ENCODE results near the gene PSME3IP1. TPM values are rescaled to one million over a fixed set of nuclear protein-coding genes. Genes with fewer than 3 reads are reported as not detected.

The PSME3IP1 gene
- total and polyA plus RNA-seq, 9 of the 15 experiments (the other 6 are each of a cell fraction or from before 2014, with no cell fraction given) = 63.8 to 187 (median 142) TPM

GRCh38 chr16:57224651-57225335 is 39.0 kb upstream of the PSME3IP1 start:
- Histone ChIP-seq H3K27ac (ENCODE audit: extremely low read depth, low read depth, low read length) (no peak overlapping the region), H3K36me3 (ENCODE audit: control insufficient read depth, insufficient read depth, low read length) (peaks cover 83% of the 10 kb centered on the region), H4K20me1 (replicated peaks; ENCODE audit: control insufficient read depth, insufficient read depth, low read length) (no peaks in the 10 kb centered on the region), H3K4me1 (replicated peaks in 1 of 2; ENCODE audit: control insufficient read depth in 2 of 2, insufficient read depth in 2 of 2, low read length in 2 of 2) (no peaks in the 10 kb centered on the region), H3K9me3 (replicated peaks; ENCODE audit: control insufficient read depth, insufficient read depth, low read depth, low read length) (no peaks in the 10 kb centered on the region), H2AFZ (ENCODE audit: low read depth, low read length) (no peak overlapping the region), H3K9me1 (ENCODE audit: control insufficient read depth, insufficient read depth, low read length) (no peaks in the 10 kb centered on the region), H3K27me3 (ENCODE audit: control insufficient read depth in 2 of 2, insufficient read depth in 2 of 2, low read length in 2 of 2) (no peaks in the 10 kb centered on the region), H3K4me3 (no peak overlapping the region), H3K4me2 (ENCODE audit: insufficient read depth, low read length) (no peak overlapping the region), H3K79me2 (ENCODE audit: control insufficient read depth, insufficient read depth, low read length) (no peaks in the 10 kb centered on the region), H3K9ac (ENCODE audit: insufficient read depth in 1 of 2, low read depth in 2 of 2, low read length in 2 of 2) (no peak overlapping the region)
- intact Hi-C loops (cut with micrococcal nuclease) (no loop called here), in situ Hi-C loops (cut with MboI) (no loop called here)
- CTCF ChIA-PET (ENCODE audit: low intra/inter-chr PET ratio) = no interaction called here
- no TSS peak for BruUV-seq (replicated peaks)
- DNase-seq (ENCODE audit: extremely low read depth in 1 of 4, low spot score in 3 of 4) = no peak
- WGBS (ENCODE audit: insufficient coverage, low coverage, missing lambda C conversion rate) = 88% methylated on average over 6 of the region's 6 CpGs
- POLR2A ChIA-PET = interaction anchor here (0.6 to 1.3 kb wide), 2 partner anchors 15 to 39 kb away, joined by 3 to 4 read pairs; partner anchors contain the start of genes PSME3IP1 and RSPRY1
- no peak for ATAC-seq
- FAIRE-seq = no peak
- no peak for TF ChIP-seq MECOM (CRISPR knock-in tag; IDR thresholded peaks at IDR 0.05)
- TF ChIP-seq CBX2 (IDR thresholded peaks at IDR 0.05; ENCODE audit: insufficient read depth, low read length, poor library complexity, severe bottlenecking) = no peak
- TF ChIP-seq XRCC5 (IDR thresholded peaks at IDR 0.05; ENCODE audit: low read depth, low read length) = no peak
- no peak for TF ChIP-seq SRSF9 (IDR thresholded peaks at IDR 0.05; ENCODE audit: borderline replicate concordance, low read depth, low read length)
- TF ChIP-seq, protein P1, sequence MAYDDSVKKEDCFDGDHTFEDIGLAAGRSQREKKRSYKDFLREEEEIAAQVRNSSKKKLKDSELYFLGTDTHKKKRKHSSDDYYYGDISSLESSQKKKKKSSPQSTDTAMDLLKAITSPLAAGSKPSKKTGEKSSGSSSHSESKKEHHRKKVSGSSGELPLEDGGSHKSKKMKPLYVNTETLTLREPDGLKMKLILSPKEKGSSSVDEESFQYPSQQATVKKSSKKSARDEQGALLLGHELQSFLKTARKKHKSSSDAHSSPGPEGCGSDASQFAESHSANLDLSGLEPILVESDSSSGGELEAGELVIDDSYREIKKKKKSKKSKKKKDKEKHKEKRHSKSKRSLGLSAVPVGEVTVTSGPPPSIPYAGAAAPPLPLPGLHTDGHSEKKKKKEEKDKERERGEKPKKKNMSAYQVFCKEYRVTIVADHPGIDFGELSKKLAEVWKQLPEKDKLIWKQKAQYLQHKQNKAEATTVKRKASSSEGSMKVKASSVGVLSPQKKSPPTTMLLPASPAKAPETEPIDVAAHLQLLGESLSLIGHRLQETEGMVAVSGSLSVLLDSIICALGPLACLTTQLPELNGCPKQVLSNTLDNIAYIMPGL (CRISPR knock-in tag; IDR thresholded peaks at IDR 0.05) = no peak
- no peak for TF ChIP-seq ZBTB12 (CRISPR knock-in tag; IDR thresholded peaks at IDR 0.05)
- TF ChIP-seq MEF2D (tag; conservative IDR thresholded peaks at IDR 0.05; ENCODE audit: low read depth) = no peak
- TF ChIP-seq STAT5B (CRISPR knock-in tag; IDR thresholded peaks at IDR 0.05) = no peak
- no peak for TF ChIP-seq SPI1 (IDR thresholded peaks at IDR 0.05; ENCODE audit: borderline replicate concordance, low read depth, low read length)
- TF ChIP-seq HMG20B (CRISPR knock-in tag; IDR thresholded peaks at IDR 0.05) = no peak
- TF ChIP-seq, protein P2, sequence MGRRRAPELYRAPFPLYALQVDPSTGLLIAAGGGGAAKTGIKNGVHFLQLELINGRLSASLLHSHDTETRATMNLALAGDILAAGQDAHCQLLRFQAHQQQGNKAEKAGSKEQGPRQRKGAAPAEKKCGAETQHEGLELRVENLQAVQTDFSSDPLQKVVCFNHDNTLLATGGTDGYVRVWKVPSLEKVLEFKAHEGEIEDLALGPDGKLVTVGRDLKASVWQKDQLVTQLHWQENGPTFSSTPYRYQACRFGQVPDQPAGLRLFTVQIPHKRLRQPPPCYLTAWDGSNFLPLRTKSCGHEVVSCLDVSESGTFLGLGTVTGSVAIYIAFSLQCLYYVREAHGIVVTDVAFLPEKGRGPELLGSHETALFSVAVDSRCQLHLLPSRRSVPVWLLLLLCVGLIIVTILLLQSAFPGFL (CRISPR knock-in tag; IDR thresholded peaks at IDR 0.05) = no peak
- no peak for TF ChIP-seq C11orf30 (IDR thresholded peaks at IDR 0.05; ENCODE audit: low read depth)
- TF ChIP-seq ILK (tag; IDR thresholded peaks at IDR 0.05; ENCODE audit: borderline replicate concordance, low read depth) = no peak
- TF ChIP-seq ZNF282 (CRISPR knock-in tag; IDR thresholded peaks at IDR 0.05) = no peak
- TF ChIP-seq ZNF717 (CRISPR knock-in tag; IDR thresholded peaks at IDR 0.05) = no peak

All from K562 (cell line).